Inflammatory macrophage (primary cell): ENCODE data around the gene NUP214.

Experiments used
- DNase-seq, 2 donors: peaks; one replicate each; pipeline ENCODE4 v3.0.0-alpha.2; 2020 to 2022
- total RNA-seq, 18 experiments: gene quantifications; one replicate each; lab custom pipeline; 2026; ENCODE audit warnings: mixed read lengths in 6 of 18, inconsistent platforms in 2 of 18; lab: John Stamatoyannopoulos, UW

Gene NUP214
- total RNA-seq: 10.7 to 81.3 (median 29.6) reads per million in 18 experiments

- peak; percentile 99 for DNase-seq
Measured at GRCh38 chr9:131125288-131126058, at the start of gene NUP214. TSS of gene NUP214 (plus strand) at chr9:131125586. CDS start at chr9:131125705, 119 bp downstream.

GRCh38 chr9:131076347-131077195 lies 48.8 kb upstream of the NUP214 start:
- no peak for DNase-seq

- no peak for DNase-seq
Measured at GRCh38 chr9:131078427-131079366, 46.7 kb upstream of the NUP214 start.

- no peak for DNase-seq
Measured at GRCh38 chr9:131080589-131080988, 44.8 kb upstream of the NUP214 start.

- DNase-seq: no peak
Measured at GRCh38 chr9:131081868-131082267, 43.5 kb upstream of the NUP214 start.

- no peak for DNase-seq
Measured at GRCh38 chr9:131082774-131083512, 42.4 kb upstream of the NUP214 start.

GRCh38 chr9:131084661-131085369 lies 40.6 kb upstream of the NUP214 start:
- DNase-seq: no peak

- no peak for DNase-seq
Measured at GRCh38 chr9:131085370-131086122, 39.8 kb upstream of the NUP214 start.

GRCh38 chr9:131087354-131087893 lies 38.0 kb upstream of the NUP214 start:
- no peak for DNase-seq

- no peak for DNase-seq
Measured at GRCh38 chr9:131090025-131090787, 35.2 kb upstream of the NUP214 start.

- DNase-seq: no peak
Measured at GRCh38 chr9:131091352-131091992, 33.9 kb upstream of the NUP214 start.

GRCh38 chr9:131092030-131092429 lies 33.4 kb upstream of the NUP214 start:
- no peak for DNase-seq

- DNase-seq: no peak
Measured at GRCh38 chr9:131092548-131093440, 32.6 kb upstream of the NUP214 start.

GRCh38 chr9:131094015-131094414 lies 31.4 kb upstream of the NUP214 start:
- DNase-seq: no peak

- no peak for DNase-seq
Measured at GRCh38 chr9:131094622-131095021, 30.8 kb upstream of the NUP214 start.

- DNase-seq: no peak
Measured at GRCh38 chr9:131095666-131096268, 29.6 kb upstream of the NUP214 start.
